ENCODE measurements around the gene DSN1. TPM values are rescaled to one million over a fixed set of nuclear protein-coding genes. Genes with fewer than 3 reads are reported as not detected.

The DSN1 gene
- total and polyA plus RNA-seq, 8 donors = 1.9 to 6.3 (median 3.3) TPM

GRCh38 chr20:36777167-36777566 is 3.6 kb upstream of the DSN1 start:
- intact Hi-C loops (cut with DNase I) = no loop called here
- no peaks in the 10 kb centered on the region for H3K9me3 ChIP-seq
- H3K36me3 ChIP-seq = no peaks in the 10 kb centered on the region
- H3K4me1 ChIP-seq = no peaks in the 10 kb centered on the region
- FAIRE-seq (no peak), DNase-seq (no peak), ATAC-seq (no peak)
- no peak overlapping the region for H3K4me3 ChIP-seq
- no peak overlapping the region for H3K27ac ChIP-seq
- H3K27me3 ChIP-seq = no peaks in the 10 kb centered on the region
- TF ChIP-seq, protein P1, sequence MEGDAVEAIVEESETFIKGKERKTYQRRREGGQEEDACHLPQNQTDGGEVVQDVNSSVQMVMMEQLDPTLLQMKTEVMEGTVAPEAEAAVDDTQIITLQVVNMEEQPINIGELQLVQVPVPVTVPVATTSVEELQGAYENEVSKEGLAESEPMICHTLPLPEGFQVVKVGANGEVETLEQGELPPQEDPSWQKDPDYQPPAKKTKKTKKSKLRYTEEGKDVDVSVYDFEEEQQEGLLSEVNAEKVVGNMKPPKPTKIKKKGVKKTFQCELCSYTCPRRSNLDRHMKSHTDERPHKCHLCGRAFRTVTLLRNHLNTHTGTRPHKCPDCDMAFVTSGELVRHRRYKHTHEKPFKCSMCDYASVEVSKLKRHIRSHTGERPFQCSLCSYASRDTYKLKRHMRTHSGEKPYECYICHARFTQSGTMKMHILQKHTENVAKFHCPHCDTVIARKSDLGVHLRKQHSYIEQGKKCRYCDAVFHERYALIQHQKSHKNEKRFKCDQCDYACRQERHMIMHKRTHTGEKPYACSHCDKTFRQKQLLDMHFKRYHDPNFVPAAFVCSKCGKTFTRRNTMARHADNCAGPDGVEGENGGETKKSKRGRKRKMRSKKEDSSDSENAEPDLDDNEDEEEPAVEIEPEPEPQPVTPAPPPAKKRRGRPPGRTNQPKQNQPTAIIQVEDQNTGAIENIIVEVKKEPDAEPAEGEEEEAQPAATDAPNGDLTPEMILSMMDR (IDR thresholded peaks at IDR 0.05) = no peak
- WGBS, 2 donors = 63 to 68% methylated on average over 3 of the region's 3 CpGs

- DNase-seq (no peak), ATAC-seq (no peak), FAIRE-seq (no peak)
- 86 to 88% methylated on average over 3 of the region's 3 CpGs for WGBS, 2 donors
- Histone ChIP-seq H3K27ac (no peak overlapping the region), H3K9me3 (no peaks in the 10 kb centered on the region), H3K27me3 (no peaks in the 10 kb centered on the region), H3K4me1 (no peaks in the 10 kb centered on the region), H3K4me3 (no peak overlapping the region), H3K36me3 (no peaks in the 10 kb centered on the region)
- TF ChIP-seq, protein P1 (IDR thresholded peaks at IDR 0.05) = no peak
- intact Hi-C loops (cut with DNase I) = no loop called here
Observed at GRCh38 chr20:36775826-36776225, 2.3 kb upstream of the DSN1 start.

DNA sequence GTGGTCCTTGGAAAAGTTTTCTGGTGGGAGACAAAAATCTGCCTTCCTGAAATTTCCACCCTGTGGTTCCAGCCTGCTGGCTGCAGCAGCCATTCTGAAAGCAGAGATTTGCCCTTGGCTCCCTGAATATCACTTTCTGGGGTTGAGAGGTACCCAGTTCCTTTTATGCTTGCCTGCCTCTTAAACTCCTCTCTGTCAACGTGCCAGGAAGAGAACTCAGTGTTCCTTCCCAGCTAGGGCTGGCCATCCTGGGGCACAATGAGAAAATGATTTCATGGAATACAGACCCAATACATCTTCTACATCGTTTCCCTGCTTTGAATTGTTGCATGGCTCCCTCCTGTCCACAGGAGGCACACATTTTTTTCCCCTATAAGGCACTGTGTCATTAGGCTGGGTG is 1.6 kb upstream of the DSN1 start:
- H3K27ac ChIP-seq = no peak overlapping the region
- no peaks in the 10 kb centered on the region for H3K27me3 ChIP-seq
- H3K4me1 ChIP-seq = no peaks in the 10 kb centered on the region
- H3K9me3 ChIP-seq = no peaks in the 10 kb centered on the region
- TF ChIP-seq, protein P1 (IDR thresholded peaks at IDR 0.05) = no peak
- no peak for ATAC-seq
- H3K4me3 ChIP-seq = no peak overlapping the region
- H3K36me3 ChIP-seq = no peaks in the 10 kb centered on the region
- intact Hi-C loops (cut with DNase I) = no loop called here
- DNase-seq = peak in 1 of 6 donors; percentile 11
- 78 to 84% methylated on average over 2 of the region's 2 CpGs for WGBS, 2 donors
- no peak for FAIRE-seq

GRCh38 chr20:36773107-36773596 is 411 bp downstream of the DSN1 start:
- no peaks in the 10 kb centered on the region for H3K9me3 ChIP-seq
- no peaks in the 10 kb centered on the region for H3K4me1 ChIP-seq
- peak overlapping the region; percentile 38 to 69 (median 60) for H3K4me3 ChIP-seq
- no peaks in the 10 kb centered on the region for H3K27me3 ChIP-seq
- no peak for ATAC-seq
- TF ChIP-seq, protein P1 (IDR thresholded peaks at IDR 0.05) = no peak
- no peak for DNase-seq
- WGBS, 2 donors = 0 to 2% methylated on average over 27 to 28 of the region's 28 CpGs
- FAIRE-seq = no peak
- intact Hi-C loops (cut with DNase I) = no loop called here
- H3K36me3 ChIP-seq = no peaks in the 10 kb centered on the region
- H3K27ac ChIP-seq = peak overlapping the region; percentile 61 to 96 (median 92)

- intact Hi-C loops (cut with DNase I) = no loop called here
Observed at GRCh38 chr20:36770680-36771079, 2.9 kb downstream of the DSN1 start.

More at GRCh38 chr20:36770680-36771079, 2.9 kb downstream of the DSN1 start:
- Histone ChIP-seq H3K4me3 (no peak overlapping the region), H3K4me1 (no peaks in the 10 kb centered on the region), H3K27ac (no peak overlapping the region), H3K27me3 (no peaks in the 10 kb centered on the region), H3K36me3 (no peaks in the 10 kb centered on the region), H3K9me3 (no peaks in the 10 kb centered on the region)
- ATAC-seq = no peak
- WGBS, 2 donors = 66 to 75% methylated on average over 7 of the region's 7 CpGs
- no peak for FAIRE-seq
- TF ChIP-seq, protein P1 (IDR thresholded peaks at IDR 0.05) = no peak
- no peak for DNase-seq
